GM19467 (cell line): ENCODE measurements around the gene ZFHX2.

Experiments used
- ATAC-seq: cut with Tn5 transposase; IDR thresholded peaks from one replicate; pipeline ENCODE4 v1.9.1; 2021; ENCODE audit warnings: mild to moderate bottlenecking, moderate library complexity; ENCODE audit not compliant: unreplicated experiment

The ZFHX2 gene

GRCh38 chr14:23523229-23524016, 28.1 kb downstream of the ZFHX2 start:
- ATAC-seq, result no peak

GRCh38 chr14:23522643-23523198, 28.8 kb downstream of the ZFHX2 start:
- no peak for ATAC-seq

- no peak for ATAC-seq
These were observed 29.6 kb downstream of the ZFHX2 start for GRCh38 chr14:23521785-23522640.

GRCh38 chr14:23520899-23521533, 30.5 kb downstream of the ZFHX2 start:
- ATAC-seq, result no peak

- no peak for ATAC-seq
These were observed 32.9 kb downstream of the ZFHX2 start for GRCh38 chr14:23518709-23519108.

- no peak for ATAC-seq
These were observed 33.8 kb downstream of the ZFHX2 start for GRCh38 chr14:23517650-23518326.

- no peak for ATAC-seq
These were observed 37.0 kb downstream of the ZFHX2 start for GRCh38 chr14:23514644-23514957.

GRCh38 chr14:23513818-23514643, 37.5 kb downstream of the ZFHX2 start:
- no peak for ATAC-seq

- ATAC-seq, result no peak
These were observed 38.4 kb downstream of the ZFHX2 start for GRCh38 chr14:23513005-23513817.

- no peak for ATAC-seq
These were observed 39.4 kb downstream of the ZFHX2 start for GRCh38 chr14:23512156-23512555.

- no peak for ATAC-seq
These were observed 57.3 kb downstream of the ZFHX2 start for GRCh38 chr14:23494223-23494622.

- no peak for ATAC-seq
These were observed 58.8 kb downstream of the ZFHX2 start for GRCh38 chr14:23492618-23493272.

- ATAC-seq, result no peak
These were observed 64.3 kb downstream of the ZFHX2 start for GRCh38 chr14:23487216-23487615.

GRCh38 chr14:23486036-23486435, 65.5 kb downstream of the ZFHX2 start:
- ATAC-seq, result no peak

- no peak for ATAC-seq
These were observed 66.2 kb downstream of the ZFHX2 start for GRCh38 chr14:23485326-23485725.

- no peak for ATAC-seq
These were observed 68.2 kb downstream of the ZFHX2 start for GRCh38 chr14:23483236-23483854.

- ATAC-seq, result no peak
These were observed 68.8 kb downstream of the ZFHX2 start for GRCh38 chr14:23482823-23483148.
